NCI-H187 treated with DMSO at 0.1 percent for 48 hours (cell line): ENCODE measurements around the gene CUL2.
A peak's percentile ranks its signal among the peaks of the same experiment; 100 is the strongest.
"Not testable (repeated sequence)": the region's sequence is repeated elsewhere in the genome, so short reads cannot be mapped to it uniquely, and the experiment has no call there.

Experiments used
- DNase-seq: peaks from one replicate; lab custom pipeline; 2025; lab: John Stamatoyannopoulos, UW

Gene CUL2

DNA sequence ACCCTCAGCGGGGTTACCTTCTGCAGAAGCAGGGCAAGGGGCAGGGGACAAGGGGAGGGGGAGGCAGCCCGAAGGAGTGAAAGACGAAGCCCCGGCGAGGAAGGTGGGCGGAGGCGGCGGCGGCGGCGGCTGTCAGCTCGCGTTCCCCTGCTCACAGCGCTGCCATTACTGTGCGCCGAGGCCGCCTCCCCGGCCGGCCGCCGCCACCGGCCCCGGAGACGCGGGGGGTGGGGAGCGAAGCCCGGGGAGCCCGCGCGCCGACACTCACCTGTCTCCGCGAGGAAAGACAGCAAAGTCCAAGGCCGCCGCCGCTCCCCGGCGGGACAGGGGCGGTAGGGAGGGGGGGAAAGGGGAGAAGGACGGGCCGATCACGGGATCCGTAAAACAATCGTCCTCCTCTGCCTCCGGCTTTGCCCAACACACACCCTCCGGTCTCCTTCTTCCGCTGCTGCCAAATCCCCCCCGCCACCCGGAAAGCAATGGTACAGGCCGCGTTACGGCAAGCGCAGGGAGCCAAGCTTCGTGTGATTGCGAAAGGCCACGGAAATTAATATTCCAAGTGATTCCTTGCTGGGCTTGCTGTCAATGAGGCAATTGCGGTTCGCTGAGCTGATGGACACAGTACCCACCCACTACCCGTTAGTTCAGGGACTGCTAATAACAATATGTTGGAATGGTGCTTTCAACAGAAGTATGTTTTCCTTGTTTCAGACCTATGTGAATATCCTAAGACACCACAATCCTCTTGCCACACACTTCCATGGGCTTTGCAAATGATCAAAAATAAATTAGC lies at the start of gene CUL2:
CUL2 (minus strand) TSS at position 180 of the 793 bp plus-strand sequence. CDS start 19,024 bp downstream, outside the sequence.
- DNase-seq: peak; percentile 45

DNA sequence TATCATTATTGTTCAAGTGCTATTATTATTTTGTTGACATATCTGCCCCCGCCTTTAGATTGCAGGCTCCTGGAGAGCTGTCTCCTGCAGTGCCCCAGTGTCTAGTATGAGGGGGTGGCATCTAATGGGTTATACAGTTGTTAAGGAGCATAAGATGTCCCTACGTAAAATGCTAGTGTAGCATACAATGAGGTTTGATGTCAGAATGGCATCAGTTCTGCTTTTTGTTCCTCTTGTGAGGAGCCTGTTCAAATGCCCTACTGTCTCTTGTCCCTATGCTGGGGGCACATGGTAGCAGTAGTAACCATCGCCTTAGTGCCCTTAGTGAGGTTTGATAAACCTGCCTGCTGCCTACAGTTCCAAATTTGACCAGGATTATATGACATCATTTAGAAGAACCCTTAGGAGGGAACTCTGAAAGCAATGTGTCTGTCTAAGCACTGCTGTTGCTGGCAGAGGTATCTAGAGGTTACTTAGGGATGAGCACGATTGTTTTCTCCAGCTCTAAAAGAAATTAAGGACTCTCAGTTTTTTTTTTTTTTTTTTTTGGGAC lies 46.2 kb upstream of the CUL2 start:
- DNase-seq: no peak

DNA sequence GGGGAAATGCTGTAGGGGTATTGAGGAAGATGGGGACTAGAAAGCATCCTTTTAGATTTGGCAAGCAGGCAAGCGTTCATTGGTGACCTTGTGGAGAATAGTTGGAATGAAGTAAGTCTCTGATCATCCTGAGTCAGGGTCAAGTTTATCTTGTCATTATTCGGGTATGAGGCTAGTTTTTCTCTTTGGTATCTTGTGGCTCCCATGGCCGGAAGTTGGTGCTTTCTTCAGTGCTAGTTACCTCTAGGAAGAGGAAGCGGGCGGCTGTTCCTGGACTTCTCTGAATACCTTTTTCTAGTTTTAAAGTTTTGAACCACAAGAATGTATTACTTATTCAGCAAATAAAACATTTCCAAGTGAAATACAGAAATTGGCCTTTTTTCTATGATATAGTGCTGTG lies 45.7 kb upstream of the CUL2 start:
- DNase-seq: no peak

DNA sequence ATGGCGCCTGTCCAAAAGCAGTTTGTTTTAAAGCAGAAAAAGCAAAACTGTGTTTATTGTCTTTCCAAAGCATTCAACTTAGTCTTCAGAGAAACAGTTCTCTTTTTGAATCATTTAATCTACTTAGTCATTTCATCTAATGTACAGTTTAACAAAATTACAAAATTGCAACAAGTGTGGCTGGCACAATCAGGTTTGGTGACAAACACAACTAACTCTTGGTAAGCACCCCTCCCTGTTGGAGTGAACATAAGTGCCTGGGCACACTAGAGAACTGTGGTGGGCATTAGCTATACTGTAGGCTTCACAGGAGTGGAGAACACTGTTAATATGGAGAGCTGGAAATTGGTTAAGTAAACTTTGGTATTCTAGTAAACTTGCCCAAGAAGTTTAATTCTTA lies 43.4 kb upstream of the CUL2 start:
- DNase-seq: no peak

DNA sequence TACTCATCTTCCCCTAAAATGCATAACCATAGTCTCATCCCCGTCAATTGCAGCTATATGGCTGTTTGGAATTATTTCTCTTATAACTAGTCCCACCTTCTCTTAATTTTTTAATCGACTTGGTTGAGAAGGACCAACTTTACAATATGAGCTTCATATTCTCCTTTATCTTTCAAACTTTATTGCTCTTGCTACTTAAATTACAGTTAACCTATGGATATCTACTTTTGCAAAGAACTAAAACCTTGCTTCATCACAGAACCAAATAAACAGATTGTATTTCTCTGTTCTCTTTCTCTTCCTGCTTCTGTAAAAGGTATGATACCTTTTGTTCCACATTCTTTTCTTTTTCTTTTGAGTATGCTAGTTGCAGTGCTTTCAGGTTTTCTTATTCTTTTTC lies 42.6 kb upstream of the CUL2 start:
- no peak for DNase-seq

DNA sequence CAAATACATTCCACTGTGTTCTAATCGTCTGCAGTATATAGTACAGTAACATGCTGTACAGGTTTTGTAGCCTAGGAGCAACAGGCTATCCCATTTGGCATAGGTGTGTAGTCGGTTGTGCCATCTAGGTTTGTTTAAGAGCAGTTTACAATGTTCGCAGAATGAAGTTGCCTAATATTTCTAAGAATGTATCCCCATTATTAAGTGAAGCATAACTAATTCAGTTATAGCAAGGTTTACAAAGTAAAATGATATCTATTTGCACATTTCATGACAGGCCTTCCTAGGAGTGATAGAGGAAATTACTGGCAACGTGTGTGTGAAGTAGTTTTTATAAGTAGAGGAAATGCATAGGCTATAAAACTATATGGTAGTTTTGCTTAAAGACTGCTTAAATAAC lies 40.5 kb upstream of the CUL2 start:
- DNase-seq: no peak

DNA sequence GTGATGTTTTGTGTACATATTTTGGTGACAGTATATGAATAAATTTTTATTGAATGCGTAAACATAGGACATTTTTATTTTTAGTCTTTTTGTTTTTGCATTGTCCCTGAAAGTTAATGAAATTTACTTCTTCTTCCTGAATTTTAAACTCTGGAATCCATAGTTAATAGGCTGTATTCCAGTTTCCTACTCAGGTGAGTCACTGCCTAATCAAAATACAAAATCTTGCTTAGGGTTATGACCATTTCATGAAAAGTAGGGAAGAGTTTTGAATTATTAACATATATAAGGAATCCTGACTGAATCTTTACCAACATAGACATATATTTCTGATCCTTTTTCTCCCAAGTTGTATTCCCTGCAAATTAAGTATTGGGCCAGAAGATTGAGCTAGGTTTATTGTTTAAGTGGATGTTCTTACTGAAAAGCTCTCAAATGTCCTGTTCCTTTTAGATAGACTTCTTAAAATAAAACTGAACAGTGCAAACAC lies 39.1 kb upstream of the CUL2 start:
- DNase-seq: no peak

DNA sequence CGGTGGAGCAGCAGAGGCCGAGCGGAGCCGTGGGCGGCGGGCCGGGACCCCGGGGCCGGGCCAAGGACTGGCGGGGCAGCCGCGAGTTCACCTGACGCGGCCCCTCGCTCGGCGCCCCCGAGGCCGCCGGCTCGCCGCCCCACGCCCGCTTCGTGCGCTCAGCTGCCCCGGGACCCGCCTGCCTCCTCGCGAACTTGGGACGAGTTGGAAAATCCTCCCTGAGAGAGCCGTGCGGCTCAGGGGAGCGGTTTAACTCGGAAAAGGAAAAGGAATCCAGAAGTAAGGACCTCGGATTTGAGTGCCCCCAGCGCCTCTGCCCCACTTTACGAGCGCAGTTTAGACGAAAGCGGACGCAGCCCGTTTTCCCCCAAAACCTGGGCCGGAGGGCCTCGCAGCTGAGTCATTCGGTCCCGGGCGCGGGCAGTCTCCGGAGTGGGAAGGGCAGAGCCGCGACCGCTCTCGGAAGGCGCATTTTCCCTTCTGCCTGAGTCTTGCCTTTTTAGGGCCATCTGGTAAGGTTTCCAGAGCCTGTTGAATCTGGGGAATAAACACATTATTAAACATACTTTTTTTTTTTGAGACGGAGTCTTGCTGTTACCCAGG lies 37.2 kb upstream of the CUL2 start:
- DNase-seq: no peak

DNA sequence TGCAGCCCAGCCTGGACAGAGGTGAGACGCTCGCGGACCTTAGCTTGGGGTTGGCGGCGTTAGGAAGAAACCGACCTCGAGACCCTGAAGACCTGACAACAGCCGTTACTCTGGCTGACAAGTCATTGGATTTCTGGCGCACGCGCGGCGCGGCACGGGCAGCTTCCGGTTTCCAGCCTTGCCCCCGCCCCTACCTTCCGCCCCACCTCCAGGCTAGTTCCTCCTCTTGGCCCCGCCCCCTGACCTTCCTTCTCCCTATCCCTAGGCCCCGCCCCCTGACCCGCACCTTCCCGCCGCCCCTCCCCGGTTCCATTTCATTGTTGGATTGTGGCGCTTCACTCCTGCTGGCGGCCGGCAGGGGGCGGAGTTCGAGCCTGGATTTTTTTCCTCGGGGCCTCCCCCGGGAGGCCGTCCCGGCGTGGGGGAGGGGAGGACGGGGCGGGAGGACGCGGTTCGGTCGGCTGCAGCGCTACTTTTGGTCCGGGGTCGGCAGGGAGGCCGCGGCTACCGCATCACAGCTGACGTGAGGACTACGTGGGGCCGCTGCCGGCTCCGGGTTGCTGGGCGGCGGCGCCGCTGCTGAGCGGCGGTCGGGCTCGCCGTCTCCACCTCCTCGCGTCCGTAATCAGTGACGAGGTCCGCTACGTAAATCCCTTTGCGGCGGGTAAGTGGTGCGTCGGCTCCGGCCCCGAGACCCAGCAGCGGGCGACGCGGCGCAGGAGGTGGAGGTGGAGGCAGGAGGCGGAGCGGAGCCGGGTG lies 36.6 kb upstream of the CUL2 start, which contains the start of gene CREM:
CREM (plus strand) TSS at position 317 of the 759 bp plus-strand sequence. CDS start 10,990 bp downstream, outside the sequence.
- DNase-seq: peak; percentile 87

DNA sequence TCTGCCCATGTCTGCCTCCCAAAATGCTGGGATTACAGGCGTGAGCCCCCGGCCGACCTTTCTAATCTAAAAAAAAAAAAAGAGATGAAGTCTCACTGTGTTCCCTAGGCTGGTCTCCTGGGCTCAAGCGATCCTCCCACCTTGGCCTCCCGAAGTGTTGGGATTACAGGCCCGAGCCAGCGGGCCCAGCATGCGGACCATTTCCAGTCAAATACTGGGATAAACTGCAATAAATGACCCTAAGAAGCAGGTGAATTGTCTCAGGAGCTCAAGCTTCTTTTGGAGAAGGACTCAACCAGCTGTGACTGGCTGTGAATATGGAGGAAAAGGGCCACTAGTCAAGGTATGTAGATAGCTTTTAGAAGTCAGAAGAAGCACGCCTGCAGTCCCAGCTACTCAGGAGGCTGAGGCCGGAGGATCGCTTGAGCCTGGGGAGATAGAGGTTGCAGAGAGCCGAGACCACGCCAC lies 36.0 kb upstream of the CUL2 start:
- DNase-seq: no peak

DNA sequence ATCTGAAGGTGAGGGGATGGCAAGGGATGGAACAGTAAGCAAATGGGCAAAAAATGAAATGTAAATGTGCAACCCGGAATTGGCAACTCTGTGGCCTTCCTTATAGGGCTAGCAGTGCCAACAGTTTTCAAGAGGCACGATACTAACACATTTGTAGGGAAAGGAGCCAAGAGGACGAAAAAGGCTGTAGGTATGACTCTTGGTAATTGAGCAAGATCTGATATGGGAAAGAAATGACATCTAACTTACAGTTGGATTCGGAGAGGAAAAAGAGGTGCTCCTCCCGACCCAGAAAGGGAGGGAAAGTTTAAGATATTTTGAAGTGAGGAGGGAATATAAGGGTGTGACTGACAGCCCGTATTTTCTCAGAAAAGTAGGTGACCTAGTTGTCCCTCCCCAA lies 34.4 kb upstream of the CUL2 start:
- no peak for DNase-seq

DNA sequence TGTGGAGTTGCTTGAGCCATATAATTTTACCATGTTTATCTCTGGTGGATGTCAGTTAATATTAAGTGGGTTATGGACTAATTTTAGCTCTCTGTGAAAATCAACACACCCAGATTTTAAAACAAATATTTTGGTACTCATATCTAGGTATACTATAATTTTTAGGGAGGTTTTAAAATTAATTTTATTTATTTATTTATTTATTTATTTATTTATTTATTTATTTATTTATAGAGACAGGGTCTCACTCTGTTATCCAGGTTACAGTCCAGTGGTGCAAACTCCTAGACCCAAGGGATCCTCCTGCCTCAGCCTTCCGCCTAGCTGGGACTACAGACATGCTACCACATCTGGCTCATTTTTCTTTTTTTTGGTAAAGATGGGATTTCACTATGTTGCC lies 29.2 kb upstream of the CUL2 start:
- DNase-seq: no peak

DNA sequence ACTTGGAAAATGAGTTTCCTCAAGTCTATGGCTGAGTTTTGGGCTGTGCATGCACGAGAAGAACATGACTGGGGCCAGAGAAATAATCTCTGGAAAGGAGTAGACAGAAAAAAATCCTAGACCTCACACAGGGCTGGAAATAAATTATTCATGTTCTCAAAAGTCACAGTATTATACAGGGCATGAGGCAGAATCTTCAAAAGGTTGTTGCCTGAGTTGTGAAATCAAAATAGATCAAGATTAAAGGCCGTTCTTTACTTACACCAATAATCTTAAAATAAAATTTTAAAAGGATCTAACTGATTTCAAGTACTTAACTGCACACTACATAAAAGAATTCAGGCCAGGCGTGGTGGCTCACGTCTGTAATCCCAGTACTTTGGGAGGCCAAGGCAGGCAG lies 22.4 kb upstream of the CUL2 start:
- no peak for DNase-seq

DNA sequence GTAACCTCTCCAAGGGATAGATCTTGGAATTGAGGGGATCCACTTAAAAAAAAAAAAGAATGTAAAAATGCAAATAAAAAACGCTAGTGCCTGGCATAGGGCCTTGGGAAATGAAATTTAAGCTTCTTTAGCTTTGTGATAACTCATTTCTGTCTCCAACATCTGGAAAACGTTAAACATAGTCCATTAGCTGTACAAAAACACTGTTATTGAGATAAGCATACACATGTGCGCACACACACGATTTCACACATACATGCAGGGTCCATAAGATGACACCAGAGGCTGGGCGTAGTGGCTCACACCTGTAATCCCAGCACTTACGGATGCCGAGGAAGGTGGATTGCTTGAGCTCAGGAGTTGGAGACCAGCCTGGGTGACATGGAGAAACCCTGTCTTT lies 13.7 kb upstream of the CUL2 start:
- DNase-seq: no peak

DNA sequence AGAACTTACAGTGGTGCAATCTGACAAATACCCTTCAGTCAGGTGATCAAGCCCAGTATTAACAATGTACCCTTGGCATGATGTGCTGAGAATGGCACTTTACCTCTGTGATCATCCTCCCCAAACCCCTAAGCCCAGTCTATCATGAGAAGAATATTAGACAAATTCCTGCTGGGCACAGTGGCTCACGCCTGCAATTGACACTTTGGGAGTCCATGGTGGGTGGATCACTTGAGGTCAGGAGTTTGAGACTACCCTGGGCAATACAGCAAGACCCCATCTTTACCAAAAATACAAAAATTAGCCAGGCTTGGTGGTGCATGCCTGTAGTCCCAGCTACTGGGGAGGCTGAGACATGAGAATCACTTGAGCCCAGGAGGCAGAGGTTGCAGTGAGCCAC lies 7.4 kb upstream of the CUL2 start:
- no peak for DNase-seq

DNA sequence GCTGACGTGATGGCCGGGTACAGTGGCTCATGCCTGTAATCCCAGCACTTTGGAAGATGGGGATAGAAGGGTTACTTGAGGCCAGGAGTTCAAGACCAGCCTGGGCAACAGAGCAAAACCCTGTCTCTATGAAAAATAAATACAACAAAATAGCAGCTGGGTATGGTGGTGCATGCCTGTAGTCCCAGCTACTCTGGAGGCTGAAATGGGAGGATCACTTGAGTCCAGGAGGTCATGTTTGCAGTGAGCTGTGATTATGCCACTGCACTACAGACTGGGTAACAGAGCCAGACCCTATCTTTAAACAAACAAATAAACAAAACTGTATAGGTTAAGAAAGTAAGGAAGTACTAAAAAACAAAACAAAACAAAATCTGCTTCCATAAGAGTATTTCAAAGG lies 6.2 kb upstream of the CUL2 start:
- DNase-seq: no peak

DNA sequence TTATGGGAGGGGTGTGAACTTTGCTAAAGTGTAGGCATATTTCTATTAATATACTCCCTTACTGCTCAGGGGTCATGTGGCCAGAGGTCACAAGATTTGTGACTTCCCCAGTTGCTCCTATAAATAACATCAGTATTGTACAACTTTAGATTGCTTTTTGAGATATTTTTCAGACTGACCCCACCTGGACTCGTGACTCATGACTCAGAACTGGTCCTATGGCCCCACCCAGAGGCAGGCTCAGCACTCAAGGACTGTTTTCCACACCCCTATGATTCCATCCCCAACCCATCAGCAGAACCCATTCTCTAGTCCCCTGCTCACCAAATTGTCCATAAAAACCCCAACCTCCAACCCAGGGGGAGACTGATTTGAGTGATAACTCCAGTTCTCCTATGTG lies 2.7 kb upstream of the CUL2 start:
- DNase-seq: no peak

DNA sequence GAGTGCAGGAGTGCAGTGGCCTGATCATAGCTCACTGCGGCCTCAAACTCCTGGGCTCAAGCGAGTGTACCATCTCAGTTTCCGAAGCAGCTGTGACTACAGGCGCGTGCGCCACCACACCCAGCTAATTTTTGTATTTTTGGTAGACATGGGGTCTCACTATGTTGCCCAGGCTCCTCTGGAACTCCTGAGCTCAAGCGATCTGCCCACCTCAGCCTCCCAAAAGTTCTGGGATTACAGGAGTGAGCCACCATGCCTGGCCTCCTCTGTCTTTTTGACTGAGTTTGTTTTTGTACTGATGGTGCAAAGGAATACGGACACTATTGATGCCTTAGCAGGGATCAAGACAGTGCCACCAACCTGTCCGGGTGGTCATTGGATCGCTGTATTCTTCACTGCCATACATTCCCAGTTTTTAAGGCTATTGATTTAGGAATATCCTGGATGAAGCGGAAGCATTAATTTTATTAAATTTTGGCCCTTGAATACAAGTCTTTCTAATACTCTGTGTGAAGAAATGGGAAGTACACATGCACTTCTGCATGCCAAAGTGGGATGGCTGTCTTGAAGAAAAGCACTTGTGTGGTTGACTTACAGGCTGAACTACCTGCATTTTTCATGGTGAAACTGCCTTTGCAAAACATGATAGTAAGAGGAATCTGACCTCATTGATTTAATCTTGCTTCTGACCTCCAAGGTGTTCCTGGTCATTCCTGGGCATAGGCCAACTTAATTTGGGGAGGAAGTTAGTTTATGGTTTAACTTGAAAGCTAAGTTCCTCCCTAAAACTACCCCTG lies 2.1 kb upstream of the CUL2 start:
- no peak for DNase-seq

DNA sequence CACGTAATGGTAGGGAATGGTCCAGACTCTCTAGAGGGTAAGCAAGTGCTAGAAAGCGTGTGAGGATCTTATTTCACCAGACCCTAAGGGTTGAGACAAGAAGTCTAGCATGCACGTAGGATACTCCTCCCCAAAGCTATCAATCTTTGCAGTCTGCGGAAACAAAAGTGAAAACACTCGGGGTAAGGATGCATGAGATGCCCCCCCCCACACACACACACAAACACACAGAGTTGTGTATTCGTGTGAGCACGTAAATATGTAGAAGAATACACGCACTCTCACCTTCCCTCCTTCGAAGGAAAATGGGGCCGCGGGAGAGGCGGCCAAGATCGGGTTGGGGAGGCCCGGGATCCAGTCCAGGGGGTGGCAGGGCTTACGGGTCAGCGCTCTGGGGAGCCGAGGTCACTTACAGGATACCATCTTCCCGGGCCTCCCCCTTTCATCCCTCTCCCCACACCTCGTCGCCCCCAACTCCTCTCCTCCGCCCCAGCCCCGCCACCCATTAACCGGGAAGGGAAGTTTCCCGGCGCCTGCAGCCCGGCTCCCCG lies 455 bp downstream of the CUL2 start:
- no peak for DNase-seq

DNA sequence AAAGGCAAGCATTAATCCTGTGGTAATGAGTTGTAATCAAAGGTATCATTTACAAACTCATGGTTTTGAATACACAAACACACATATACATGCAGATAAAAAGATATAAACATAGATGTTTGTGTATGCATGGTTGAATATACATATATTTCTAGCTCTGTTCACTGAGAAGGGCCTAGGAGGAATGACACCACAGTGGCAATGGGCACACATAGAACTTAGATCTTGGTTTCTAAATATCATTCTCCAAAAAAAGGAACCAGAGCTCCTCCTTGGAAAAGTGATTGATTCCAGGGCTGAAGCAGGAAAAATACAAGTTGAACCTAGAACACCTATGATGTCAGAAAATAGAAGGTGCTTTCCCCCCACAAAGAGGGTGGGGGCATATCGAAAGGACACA lies 6.9 kb downstream of the CUL2 start:
- DNase-seq: no peak

DNA sequence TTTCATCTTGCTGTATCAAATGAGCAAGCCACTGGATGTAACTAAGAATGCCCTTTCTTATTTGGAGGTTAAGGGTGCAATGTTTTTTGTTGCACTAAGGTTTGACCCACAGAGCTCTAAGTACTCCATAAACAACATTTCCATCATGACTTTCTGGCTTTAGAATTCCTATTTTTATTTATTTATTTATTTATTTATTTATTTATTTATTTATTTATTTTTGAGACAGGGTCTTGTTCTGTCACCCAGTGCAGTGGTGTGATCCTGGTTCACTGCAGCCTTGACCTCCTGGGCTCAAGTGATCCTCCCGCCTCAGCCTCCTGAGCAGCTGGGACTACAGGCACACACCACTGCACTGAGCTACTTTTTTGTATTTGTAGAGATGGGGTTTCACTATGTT lies 9.9 kb downstream of the CUL2 start:
- DNase-seq: not testable (repeated sequence)
